GM12892 (cell line): ENCODE results near the gene ZIC5.

ENCODE experiments used
- POLR2A ChIP-seq: IDR thresholded peaks from 2 replicates; pipeline ENCODE4 v1.6.1; 2011; ENCODE audit warnings: low read depth, low read length, control low read depth
- TAF1 ChIP-seq: IDR thresholded peaks from 2 replicates; pipeline ENCODE4 v1.6.1; 2011; ENCODE audit warnings: low read depth, mild to moderate bottlenecking, control low read depth, low read length, borderline replicate concordance

- TF ChIP-seq TAF1 (no peak), POLR2A (no peak)
These were observed 2.9 kb upstream of the ZIC5 start for GRCh38 chr13:99974296-99974938.
